Muscle of arm (tissue), 12 donors: ENCODE data around the gene SLC39A5. TPM values are rescaled to one million over a fixed set of nuclear protein-coding genes. Genes with fewer than 3 reads are reported as not detected.

ENCODE experiments used
- DNase-seq: peaks from one replicate; pipeline ENCODE4 v3.0.0-alpha.2; 2013
- polyA plus RNA-seq, 12 donors: library from polyadenylated mRNA; unstranded; fragments of 120-200 nt; gene quantifications; one replicate each; pipeline ENCODE4 v1.2.1, GENCODE V29; 2013; ENCODE audit not compliant: insufficient read length in 12 of 12

The SLC39A5 gene
- polyA plus RNA-seq, 12 donors = 0.13 to 85.4 (median 0.59) TPM; not detected in 2

- DNase-seq = no peak
Observed at GRCh38 chr12:56208006-56208405, 21.8 kb upstream of the SLC39A5 start.

GRCh38 chr12:56212361-56212760 lies 17.5 kb upstream of the SLC39A5 start:
- no peak for DNase-seq

- DNase-seq = no peak
Observed at GRCh38 chr12:56213878-56214277, 16.0 kb upstream of the SLC39A5 start.

- DNase-seq = no peak
Observed at GRCh38 chr12:56216461-56216860, 13.4 kb upstream of the SLC39A5 start.

GRCh38 chr12:56219840-56220239 lies 10.0 kb upstream of the SLC39A5 start:
- no peak for DNase-seq

GRCh38 chr12:56220611-56221231 lies 9.1 kb upstream of the SLC39A5 start:
- no peak for DNase-seq

- peak; percentile 71 for DNase-seq
Observed at GRCh38 chr12:56221232-56221756, 8.6 kb upstream of the SLC39A5 start.

GRCh38 chr12:56221757-56222530 lies 7.9 kb upstream of the SLC39A5 start, which contains the start of gene RNF41:
RNF41 (minus strand) TSS chr12:56221922; CDS start chr12:56214047, 7,875 bp downstream.
- DNase-seq = peak; percentile 99

GRCh38 chr12:56222531-56222895 lies 7.3 kb upstream of the SLC39A5 start:
- no peak for DNase-seq

- no peak for DNase-seq
Observed at GRCh38 chr12:56223571-56224101, 6.2 kb upstream of the SLC39A5 start.

GRCh38 chr12:56224102-56224701 lies 5.6 kb upstream of the SLC39A5 start, which contains the start of gene NABP2:
NABP2 (plus strand) TSS chr12:56224342; CDS start chr12:56224857, 515 bp downstream.
- peak; percentile 98 for DNase-seq

GRCh38 chr12:56224954-56225353 lies 4.9 kb upstream of the SLC39A5 start:
- no peak for DNase-seq

- DNase-seq = no peak
Observed at GRCh38 chr12:56229082-56229481, 769 bp upstream of the SLC39A5 start.

GRCh38 chr12:56230432-56231183 lies 757 bp downstream of the SLC39A5 start:
- DNase-seq = no peak

- no peak for DNase-seq
Observed at GRCh38 chr12:56231184-56231582, 1.3 kb downstream of the SLC39A5 start.

- no peak for DNase-seq
Observed at GRCh38 chr12:56234746-56235436, 5.0 kb downstream of the SLC39A5 start.

GRCh38 chr12:56236091-56236490 lies 6.2 kb downstream of the SLC39A5 start:
- no peak for DNase-seq

- DNase-seq = no peak
Observed at GRCh38 chr12:56236985-56237384, 7.1 kb downstream of the SLC39A5 start.

GRCh38 chr12:56237552-56237951 lies 7.7 kb downstream of the SLC39A5 start:
- no peak for DNase-seq

GRCh38 chr12:56241424-56242303 lies 11.8 kb downstream of the SLC39A5 start:
- DNase-seq = no peak
